HEK293 (cell line): ENCODE measurements around the gene SLC25A12.
"Not testable (repeated sequence)": the region's sequence is repeated elsewhere in the genome, so short reads cannot be mapped to it uniquely, and the experiment has no call there.

Experiments used
- SP2 ChIP-seq: fragments of 450-650 bp; formaldehyde crosslinking; IDR thresholded peaks from 2 replicates; pipeline ENCODE4 v1.5.1; 2016; ENCODE audit warnings: missing biosample characterization, missing genetic modification characterization
- YY1 ChIP-seq: fragments of 450-650 bp; formaldehyde crosslinking; IDR thresholded peaks from 2 replicates; pipeline ENCODE4 v1.5.1; 2018; ENCODE audit warnings: missing biosample characterization, missing genetic modification characterization
- ZFP37 ChIP-seq: fragments of 450-650 bp; formaldehyde crosslinking; IDR thresholded peaks from 2 replicates; pipeline ENCODE4 v1.5.1; 2016; ENCODE audit warnings: missing biosample characterization, missing genetic modification characterization
- ZNF10 ChIP-seq: fragments of 450-650 bp; formaldehyde crosslinking; IDR thresholded peaks from 2 replicates; pipeline ENCODE4 v1.5.1; 2017; ENCODE audit warnings: missing biosample characterization, missing genetic modification characterization
- ZNF202 ChIP-seq: fragments of 450-650 bp; formaldehyde crosslinking; IDR thresholded peaks from 2 replicates; pipeline ENCODE4 v1.5.1; 2016; ENCODE audit warnings: missing biosample characterization, missing genetic modification characterization, borderline replicate concordance
- ZNF558 ChIP-seq: fragments of 450-650 bp; formaldehyde crosslinking; IDR thresholded peaks from 2 replicates; pipeline ENCODE4 v1.5.1; 2016; ENCODE audit warnings: missing biosample characterization, missing genetic modification characterization
- ZNF585B ChIP-seq: fragments of 450-650 bp; formaldehyde crosslinking; IDR thresholded peaks from 2 replicates; pipeline ENCODE4 v1.5.1; 2016; ENCODE audit warnings: missing biosample characterization, missing genetic modification characterization
- ZNF664 ChIP-seq: fragments of 450-650 bp; formaldehyde crosslinking; IDR thresholded peaks from 2 replicates; pipeline ENCODE4 v1.5.1; 2016; ENCODE audit warnings: missing biosample characterization, missing genetic modification characterization
- ZNF785 ChIP-seq: fragments of 450-650 bp; formaldehyde crosslinking; IDR thresholded peaks from 2 replicates; pipeline ENCODE4 v1.5.1; 2016; ENCODE audit warnings: missing biosample characterization, missing genetic modification characterization
- ZNF830 ChIP-seq: fragments of 450-650 bp; IDR thresholded peaks from 2 replicates; pipeline ENCODE4 v1.5.0; 2018; ENCODE audit warnings: missing biosample characterization, missing genetic modification characterization, low read depth, mild to moderate bottlenecking, moderate library complexity
- TF ChIP-seq, protein P1 (sequence below): fragments of 450-650 bp; formaldehyde crosslinking; IDR thresholded peaks from 2 replicates; pipeline ENCODE4 v1.5.1; 2016; ENCODE audit warnings: missing biosample characterization, missing genetic modification characterization
- TF ChIP-seq, protein P2 (sequence below): fragments of 450-650 bp; IDR thresholded peaks from 2 replicates; pipeline ENCODE4 v1.5.1; 2018; ENCODE audit warnings: missing biosample characterization, mild to moderate bottlenecking, missing genetic modification characterization
- TF ChIP-seq, protein P3 (sequence below): fragments of 450-650 bp; formaldehyde crosslinking; IDR thresholded peaks from 2 replicates; pipeline ENCODE4 v1.5.1; 2016; ENCODE audit warnings: missing biosample characterization, missing genetic modification characterization
- TF ChIP-seq, protein P4 (sequence below): fragments of 450-650 bp; formaldehyde crosslinking; conservative IDR thresholded peaks from 2 replicates; pipeline ENCODE4 v1.5.1; 2016; ENCODE audit warnings: low read depth, missing biosample characterization, missing genetic modification characterization

DNA sequence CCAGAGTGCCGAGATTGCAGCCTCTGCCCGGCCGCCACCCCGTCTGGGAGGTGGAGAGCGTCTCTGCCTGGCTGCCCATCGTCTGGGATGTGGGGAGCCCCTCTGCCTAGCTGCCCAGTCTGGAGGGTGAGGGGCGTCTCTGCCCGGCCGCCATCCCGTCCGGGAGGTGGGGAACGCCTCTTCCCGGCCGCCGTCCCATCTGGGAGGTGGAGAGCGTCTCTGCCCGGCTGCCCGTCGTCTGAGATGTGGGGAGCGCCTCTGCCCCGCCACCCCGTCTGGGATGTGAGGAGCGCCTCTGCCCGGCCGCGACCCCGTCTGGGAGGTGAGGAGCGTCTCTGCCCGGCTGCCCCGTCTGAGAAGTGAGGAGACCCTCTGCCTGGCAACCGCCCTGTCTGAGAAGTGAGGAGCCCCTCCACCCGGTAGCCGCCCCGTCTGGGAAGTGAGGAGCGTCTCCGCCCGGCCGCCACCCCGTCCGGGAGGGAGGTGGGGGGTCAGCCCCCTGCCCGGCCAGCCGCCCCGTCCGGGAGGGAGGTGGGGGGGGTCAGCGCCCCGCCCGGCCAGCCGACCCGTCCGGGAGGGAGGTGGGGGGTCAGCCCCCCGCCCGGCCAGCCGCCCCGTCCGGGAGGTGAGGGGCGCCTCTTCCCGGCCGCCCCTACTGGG, 5.7 kb upstream of the SLC25A12 start:
- not testable (repeated sequence) for TF ChIP-seq SP2 (tag by site-specific recombination); ZNF558 (tag by site-specific recombination); ZNF202 (tag by site-specific recombination); ZNF830 (tag by site-specific recombination); ZNF785; YY1 (tag by site-specific recombination); ZNF585B; ZFP37 (tag by site-specific recombination); ZNF10 (tag by site-specific recombination); ZNF664 (tag by site-specific recombination)
- TF ChIP-seq, protein P1, sequence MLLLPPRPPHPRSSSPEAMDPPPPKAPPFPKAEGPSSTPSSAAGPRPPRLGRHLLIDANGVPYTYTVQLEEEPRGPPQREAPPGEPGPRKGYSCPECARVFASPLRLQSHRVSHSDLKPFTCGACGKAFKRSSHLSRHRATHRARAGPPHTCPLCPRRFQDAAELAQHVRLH: not testable (repeated sequence)
- TF ChIP-seq, protein P2, sequence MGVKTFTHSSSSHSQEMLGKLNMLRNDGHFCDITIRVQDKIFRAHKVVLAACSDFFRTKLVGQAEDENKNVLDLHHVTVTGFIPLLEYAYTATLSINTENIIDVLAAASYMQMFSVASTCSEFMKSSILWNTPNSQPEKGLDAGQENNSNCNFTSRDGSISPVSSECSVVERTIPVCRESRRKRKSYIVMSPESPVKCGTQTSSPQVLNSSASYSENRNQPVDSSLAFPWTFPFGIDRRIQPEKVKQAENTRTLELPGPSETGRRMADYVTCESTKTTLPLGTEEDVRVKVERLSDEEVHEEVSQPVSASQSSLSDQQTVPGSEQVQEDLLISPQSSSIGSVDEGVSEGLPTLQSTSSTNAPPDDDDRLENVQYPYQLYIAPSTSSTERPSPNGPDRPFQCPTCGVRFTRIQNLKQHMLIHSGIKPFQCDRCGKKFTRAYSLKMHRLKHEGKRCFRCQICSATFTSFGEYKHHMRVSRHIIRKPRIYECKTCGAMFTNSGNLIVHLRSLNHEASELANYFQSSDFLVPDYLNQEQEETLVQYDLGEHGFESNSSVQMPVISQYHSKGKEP (tag by site-specific recombination): not testable (repeated sequence)
- TF ChIP-seq, protein P3, sequence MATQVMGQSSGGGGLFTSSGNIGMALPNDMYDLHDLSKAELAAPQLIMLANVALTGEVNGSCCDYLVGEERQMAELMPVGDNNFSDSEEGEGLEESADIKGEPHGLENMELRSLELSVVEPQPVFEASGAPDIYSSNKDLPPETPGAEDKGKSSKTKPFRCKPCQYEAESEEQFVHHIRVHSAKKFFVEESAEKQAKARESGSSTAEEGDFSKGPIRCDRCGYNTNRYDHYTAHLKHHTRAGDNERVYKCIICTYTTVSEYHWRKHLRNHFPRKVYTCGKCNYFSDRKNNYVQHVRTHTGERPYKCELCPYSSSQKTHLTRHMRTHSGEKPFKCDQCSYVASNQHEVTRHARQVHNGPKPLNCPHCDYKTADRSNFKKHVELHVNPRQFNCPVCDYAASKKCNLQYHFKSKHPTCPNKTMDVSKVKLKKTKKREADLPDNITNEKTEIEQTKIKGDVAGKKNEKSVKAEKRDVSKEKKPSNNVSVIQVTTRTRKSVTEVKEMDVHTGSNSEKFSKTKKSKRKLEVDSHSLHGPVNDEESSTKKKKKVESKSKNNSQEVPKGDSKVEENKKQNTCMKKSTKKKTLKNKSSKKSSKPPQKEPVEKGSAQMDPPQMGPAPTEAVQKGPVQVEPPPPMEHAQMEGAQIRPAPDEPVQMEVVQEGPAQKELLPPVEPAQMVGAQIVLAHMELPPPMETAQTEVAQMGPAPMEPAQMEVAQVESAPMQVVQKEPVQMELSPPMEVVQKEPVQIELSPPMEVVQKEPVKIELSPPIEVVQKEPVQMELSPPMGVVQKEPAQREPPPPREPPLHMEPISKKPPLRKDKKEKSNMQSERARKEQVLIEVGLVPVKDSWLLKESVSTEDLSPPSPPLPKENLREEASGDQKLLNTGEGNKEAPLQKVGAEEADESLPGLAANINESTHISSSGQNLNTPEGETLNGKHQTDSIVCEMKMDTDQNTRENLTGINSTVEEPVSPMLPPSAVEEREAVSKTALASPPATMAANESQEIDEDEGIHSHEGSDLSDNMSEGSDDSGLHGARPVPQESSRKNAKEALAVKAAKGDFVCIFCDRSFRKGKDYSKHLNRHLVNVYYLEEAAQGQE: not testable (repeated sequence)
- TF ChIP-seq, protein P4, sequence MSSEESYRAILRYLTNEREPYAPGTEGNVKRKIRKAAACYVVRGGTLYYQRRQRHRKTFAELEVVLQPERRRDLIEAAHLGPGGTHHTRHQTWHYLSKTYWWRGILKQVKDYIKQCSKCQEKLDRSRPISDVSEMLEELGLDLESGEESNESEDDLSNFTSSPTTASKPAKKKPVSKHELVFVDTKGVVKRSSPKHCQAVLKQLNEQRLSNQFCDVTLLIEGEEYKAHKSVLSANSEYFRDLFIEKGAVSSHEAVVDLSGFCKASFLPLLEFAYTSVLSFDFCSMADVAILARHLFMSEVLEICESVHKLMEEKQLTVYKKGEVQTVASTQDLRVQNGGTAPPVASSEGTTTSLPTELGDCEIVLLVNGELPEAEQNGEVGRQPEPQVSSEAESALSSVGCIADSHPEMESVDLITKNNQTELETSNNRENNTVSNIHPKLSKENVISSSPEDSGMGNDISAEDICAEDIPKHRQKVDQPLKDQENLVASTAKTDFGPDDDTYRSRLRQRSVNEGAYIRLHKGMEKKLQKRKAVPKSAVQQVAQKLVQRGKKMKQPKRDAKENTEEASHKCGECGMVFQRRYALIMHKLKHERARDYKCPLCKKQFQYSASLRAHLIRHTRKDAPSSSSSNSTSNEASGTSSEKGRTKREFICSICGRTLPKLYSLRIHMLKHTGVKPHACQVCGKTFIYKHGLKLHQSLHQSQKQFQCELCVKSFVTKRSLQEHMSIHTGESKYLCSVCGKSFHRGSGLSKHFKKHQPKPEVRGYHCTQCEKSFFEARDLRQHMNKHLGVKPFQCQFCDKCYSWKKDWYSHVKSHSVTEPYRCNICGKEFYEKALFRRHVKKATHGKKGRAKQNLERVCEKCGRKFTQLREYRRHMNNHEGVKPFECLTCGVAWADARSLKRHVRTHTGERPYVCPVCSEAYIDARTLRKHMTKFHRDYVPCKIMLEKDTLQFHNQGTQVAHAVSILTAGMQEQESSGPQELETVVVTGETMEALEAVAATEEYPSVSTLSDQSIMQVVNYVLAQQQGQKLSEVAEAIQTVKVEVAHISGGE: not testable (repeated sequence)
